Hepatocyte (in vitro differentiated cells): Measurements from ENCODE around the gene TH. TPM values are rescaled to one million over a fixed set of nuclear protein-coding genes. Genes with fewer than 3 reads are reported as not detected.

Experiments used
- DNase-seq: peaks from one replicate; pipeline ENCODE4 v3.0.0-alpha.2; 2016; ENCODE audit warnings: low spot score
- H2AFZ ChIP-seq: fragments of 200-600 bp; sonication (generic); 2 replicates; pipeline ENCODE4 v1.6.0; 2016; ENCODE audit warnings: antibody characterized with exemption, mild to moderate bottlenecking
- H3K27ac ChIP-seq: fragments of 200-600 bp; sonication (generic); 2 replicates; pipeline ENCODE4 v1.5.1; 2016; ENCODE audit warnings: mild to moderate bottlenecking
- H3K27me3 ChIP-seq: fragments of 200-600 bp; sonication (generic); 2 replicates; pipeline ENCODE4 v1.6.1; 2016
- H3K36me3 ChIP-seq: fragments of 200-600 bp; sonication (generic); replicated peaks from 2 replicates; pipeline ENCODE4 v1.5.1; 2016; ENCODE audit warnings: low read depth; ENCODE audit not compliant: insufficient read depth
- H3K4me1 ChIP-seq: fragments of 200-600 bp; sonication (generic); 2 replicates; pipeline ENCODE4 v1.5.1; 2016; ENCODE audit warnings: mild to moderate bottlenecking, moderate library complexity; ENCODE audit not compliant: insufficient read depth
- H3K4me2 ChIP-seq: fragments of 200-600 bp; sonication (generic); 2 replicates; pipeline ENCODE4 v1.6.0; 2016
- H3K4me3 ChIP-seq: fragments of 200-600 bp; sonication (generic); 2 replicates; pipeline ENCODE4 v1.5.1; 2016; ENCODE audit warnings: mild to moderate bottlenecking
- H3K79me2 ChIP-seq: fragments of 200-600 bp; sonication (generic); 2 replicates; pipeline ENCODE4 v1.6.0; 2017; ENCODE audit warnings: mild to moderate bottlenecking
- H3K9me2 ChIP-seq: fragments of 200-600 bp; sonication (generic); replicated peaks from 2 replicates; pipeline ENCODE4 v1.6.0; 2017; ENCODE audit warnings: mild to moderate bottlenecking; ENCODE audit not compliant: insufficient read depth
- H3K9me3 ChIP-seq: fragments of 200-600 bp; sonication (generic); 2 replicates; pipeline ENCODE4 v1.5.1; 2016; ENCODE audit warnings: low read depth, mild to moderate bottlenecking
- H4K20me1 ChIP-seq: fragments of 200-600 bp; sonication (generic); 2 replicates; pipeline ENCODE4 v1.6.0; 2016; ENCODE audit warnings: mild to moderate bottlenecking; ENCODE audit not compliant: insufficient read depth, poor library complexity, severe bottlenecking
- CTCF ChIP-seq: fragments of 200-600 bp; sonication (generic); IDR thresholded peaks from 2 replicates; pipeline ENCODE4 v1.5.1; 2016; ENCODE audit warnings: antibody characterized with exemption, mild to moderate bottlenecking; ENCODE audit not compliant: poor library complexity
- EZH2 ChIP-seq: fragments of 200-600 bp; sonication (generic); IDR thresholded peaks from 2 replicates; pipeline ENCODE4 v1.6.1; 2016; ENCODE audit warnings: antibody characterized with exemption, mild to moderate bottlenecking, borderline replicate concordance
- EZH2phosphoT487 ChIP-seq: fragments of 200-600 bp; sonication (generic); IDR thresholded peaks from one replicate; pipeline ENCODE4 v1.6.1; 2018; ENCODE audit warnings: antibody characterized with exemption, mild to moderate bottlenecking, low read depth, moderate library complexity; ENCODE audit not compliant: unreplicated experiment, severe bottlenecking
- WGBS: methylation state at CpG from one replicate; pipeline ENCODE4 v1.1.6; 2016; ENCODE audit warnings: low lambda C conversion rate; ENCODE audit errors: missing lambda C conversion rate; 5-methylcytosine and 5-hydroxymethylcytosine counted together
- polyA plus RNA-seq: library from polyadenylated mRNA; unstranded; fragments of >200 nt; fragmentation: Nextera tagmentation; extraction: Ambion mirVana; gene quantifications from 2 replicates; pipeline ENCODE4 v1.2.1, GENCODE V29; 2016
- total RNA-seq: library from RNA; depleted of rRNA; stranded (reverse); fragments of >200 nt; gene quantifications from 2 replicates; pipeline ENCODE4 v1.2.3, GENCODE V29; 2014

TH gene
- total and polyA plus RNA-seq, 2 experiments from 2014 or later, result 2.6 to 15.3 TPM

GRCh38 chr11:2176389-2176900, 4.8 kb upstream of the TH start:
- DNase-seq, result no peak
- Histone ChIP-seq H3K4me3 (no peak overlapping the region), H3K4me2 (no peak overlapping the region), H3K79me2 (no peaks in the 10 kb centered on the region), H4K20me1 (no peaks in the 10 kb centered on the region), H3K27ac (no peak overlapping the region), H2AFZ (no peak overlapping the region), H3K36me3 (no peaks in the 10 kb centered on the region), H3K27me3 (no peaks in the 10 kb centered on the region), H3K9me2 (no peaks in the 10 kb centered on the region), H3K4me1 (peaks cover 9% of the 10 kb centered on the region), H3K9me3 (no peaks in the 10 kb centered on the region)
- WGBS, result 97% methylated on average over 14 of the region's 14 CpGs
- TF ChIP-seq EZH2 (no peak), EZH2phosphoT487 (no peak), CTCF (no peak)

GRCh38 chr11:2175659-2176058, 4.0 kb upstream of the TH start:
- H3K4me2 ChIP-seq, result no peak overlapping the region
- no peaks in the 10 kb centered on the region for H3K79me2 ChIP-seq
- 67% methylated on average over 13 of the region's 13 CpGs for WGBS

GRCh38 chr11:2174361-2174760, 2.7 kb upstream of the TH start:
- no peaks in the 10 kb centered on the region for H3K9me2 ChIP-seq
- H3K27me3 ChIP-seq, result no peaks in the 10 kb centered on the region
- peaks cover 7% of the 10 kb centered on the region for H3K4me1 ChIP-seq
- 95% methylated on average over 11 of the region's 11 CpGs for WGBS
- no peak overlapping the region for H2AFZ ChIP-seq
- H3K79me2 ChIP-seq, result no peaks in the 10 kb centered on the region
- TF ChIP-seq EZH2 (no peak), CTCF (no peak), EZH2phosphoT487 (no peak)
- H3K36me3 ChIP-seq, result no peaks in the 10 kb centered on the region
- no peak for DNase-seq
- no peaks in the 10 kb centered on the region for H4K20me1 ChIP-seq
- H3K9me3 ChIP-seq, result no peaks in the 10 kb centered on the region
- no peak overlapping the region for H3K27ac ChIP-seq
- no peak overlapping the region for H3K4me2 ChIP-seq
- H3K4me3 ChIP-seq, result no peak overlapping the region

More at GRCh38 chr11:2175659-2176058, 4.0 kb upstream of the TH start:
- Histone ChIP-seq H3K4me3 (no peak overlapping the region), H3K27ac (no peak overlapping the region), H3K4me1 (peaks cover 9% of the 10 kb centered on the region), H2AFZ (no peak overlapping the region), H3K9me2 (no peaks in the 10 kb centered on the region), H4K20me1 (no peaks in the 10 kb centered on the region), H3K9me3 (no peaks in the 10 kb centered on the region), H3K36me3 (no peaks in the 10 kb centered on the region), H3K27me3 (no peaks in the 10 kb centered on the region)
- TF ChIP-seq CTCF (no peak), EZH2 (no peak), EZH2phosphoT487 (no peak)
- DNase-seq, result no peak
